ENCODE results near the gene CYB561. TPM values are rescaled to one million over a fixed set of nuclear protein-coding genes. Genes with fewer than 3 reads are reported as not detected.

CYB561 gene
- total and polyA plus RNA-seq, 2 donors (not counting 3 experiments of a cell fraction or from before 2014, with no cell fraction given) = 34.9 to 71.1 TPM

DNA sequence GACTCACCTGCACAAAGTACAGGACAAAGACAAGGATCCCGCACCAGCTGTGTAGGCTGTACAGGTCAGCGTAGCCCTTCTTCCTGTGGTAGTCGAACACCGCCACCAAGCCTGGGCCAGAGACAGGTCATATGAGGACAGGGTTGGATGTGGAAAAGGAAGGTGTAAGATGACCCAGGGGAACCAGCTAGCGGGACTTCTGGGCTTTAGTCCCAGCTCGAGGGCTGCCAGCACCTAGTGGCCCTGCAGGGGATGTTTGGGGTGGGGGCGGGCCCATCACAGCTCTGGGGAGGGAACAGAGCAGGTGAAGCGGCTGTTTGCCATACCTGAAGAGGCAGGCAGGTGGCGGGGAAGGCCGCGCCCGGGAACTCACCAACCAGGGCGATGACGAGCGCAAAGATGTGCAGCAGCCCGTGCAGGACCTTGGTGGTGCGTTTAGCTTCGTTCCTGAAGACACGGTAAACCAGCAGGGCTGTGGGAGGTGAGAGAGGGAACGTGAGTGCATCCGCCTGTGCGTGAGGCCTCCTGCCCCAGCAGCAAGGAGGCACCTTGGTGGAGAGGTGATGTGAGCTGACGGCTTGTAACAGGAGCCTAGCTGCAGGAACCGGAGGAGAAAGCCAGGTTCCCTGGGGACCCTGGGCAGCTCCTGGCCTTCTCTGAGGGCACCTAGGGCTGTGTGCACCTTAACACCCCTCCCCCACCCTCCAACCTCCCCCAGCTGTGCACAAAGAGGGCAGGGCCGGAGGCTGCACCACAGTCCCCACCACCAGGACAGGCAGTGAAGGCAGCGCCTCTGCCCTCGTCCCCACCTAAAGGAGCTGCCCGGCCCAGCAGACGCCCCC lies 10.2 kb downstream of the CYB561 start:
- no peak overlapping the region for H3K27ac ChIP-seq (ENCODE audit: insufficient read depth, low read depth, low read length)
- H4K20me1 ChIP-seq (replicated peaks; ENCODE audit: control insufficient read depth, extremely low read depth, insufficient read depth, low read length) = no peaks in the 10 kb centered on the region
- no peaks in the 10 kb centered on the region for H3K79me2 ChIP-seq (ENCODE audit: control insufficient read depth, insufficient read depth, low read length)
- H3K9me1 ChIP-seq (replicated peaks; ENCODE audit: control insufficient read depth, extremely low read depth, insufficient read depth, low read length) = no peaks in the 10 kb centered on the region
- intact Hi-C loops (cut with micrococcal nuclease) = no loop called here
- DNase-seq (ENCODE audit: low read depth, low spot score) (no peak), FAIRE-seq (no peak)
- H3K27me3 ChIP-seq (ENCODE audit: control insufficient read depth in 2 of 2, insufficient read depth in 2 of 2, low read length in 2 of 2) = no peaks in the 10 kb centered on the region
- no peak overlapping the region for H3K4me3 ChIP-seq (replicated peaks in 1 of 3; ENCODE audit: insufficient read depth in 1 of 3, low read depth in 1 of 3, low read length in 3 of 3)
- no peak overlapping the region for H3K9ac ChIP-seq (replicated peaks; ENCODE audit: extremely low read depth, insufficient read depth, low read length)
- no TSS peak for BruUV-seq (replicated peaks)
- H3K4me1 ChIP-seq (ENCODE audit: control insufficient read depth, extremely low read depth, insufficient read depth, low read length) = peaks cover 35% of the 10 kb centered on the region
- POLR2A ChIA-PET = interaction anchor here (0.6 to 1.1 kb wide), 3 partner anchors 34 to 45 kb away, joined by 3 read pairs; no protein-coding TSS in a partner anchor
- TF ChIP-seq JUN (IDR thresholded peaks at IDR 0.05; ENCODE audit: borderline replicate concordance, insufficient read depth, insufficient read length, low read depth) = no peak
- TF ChIP-seq FOS (IDR thresholded peaks at IDR 0.05; ENCODE audit: borderline replicate concordance, insufficient read depth, low read length) = no peak
- peaks cover 0 to 4% of the 10 kb centered on the region in 2 experiments for H3K36me3 ChIP-seq (ENCODE audit: control insufficient read depth in 2 of 2, extremely low read depth in 1 of 2, insufficient read depth in 2 of 2, low read length in 2 of 2)
- dilution Hi-C loops (cut with MboI; ENCODE audit: extremely low pct_ligation_motif_present, low sequenced_read_pairs) = no loop called here
- H3K9me3 ChIP-seq (replicated peaks; ENCODE audit: control insufficient read depth, insufficient read depth, low read length) = no peaks in the 10 kb centered on the region
- CTCF ChIA-PET = interaction anchor here (1.0 to 15.0 kb wide), 11 partner anchors 8 to 353 kb away, joined by 3 to 540 read pairs (median 8); partner anchors contain the start of genes ACE and CYB561
- no peak overlapping the region for H2AFZ ChIP-seq (ENCODE audit: low read depth, low read length)
- no peak overlapping the region for H3K4me2 ChIP-seq (ENCODE audit: insufficient read depth, low read length)

DNA sequence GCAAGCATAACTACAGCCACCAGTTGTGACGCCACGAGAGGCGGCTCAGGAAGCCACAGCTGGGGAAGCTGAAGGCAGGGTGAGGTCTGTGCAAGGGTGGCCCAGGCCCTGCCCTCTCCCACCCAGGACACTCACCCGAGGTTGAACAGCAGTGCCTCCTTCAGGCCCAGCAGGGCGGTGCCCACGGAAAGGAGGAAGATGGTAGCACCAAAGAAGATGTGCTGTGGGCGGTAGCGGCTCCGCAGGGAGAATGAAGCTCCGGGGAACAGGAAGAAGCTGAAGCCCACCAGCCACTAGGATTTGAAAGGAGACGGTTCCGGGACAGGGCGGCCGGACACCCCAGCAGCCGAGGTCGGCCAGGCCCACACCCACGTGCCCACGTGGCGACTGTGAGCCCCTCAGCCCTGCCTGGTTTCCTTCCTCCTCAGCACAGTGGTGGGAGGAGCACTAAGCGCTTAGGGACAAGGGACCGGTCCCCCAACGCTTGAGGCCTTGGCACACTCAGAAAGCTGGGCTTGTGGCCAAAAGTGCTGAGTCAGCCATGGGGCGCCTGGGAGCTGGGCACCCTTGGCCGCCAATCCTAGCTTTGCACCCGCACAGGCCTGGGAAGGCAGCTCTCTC lies 11.0 kb downstream of the CYB561 start:
- Histone ChIP-seq H3K9ac (replicated peaks; ENCODE audit: extremely low read depth, insufficient read depth, low read length) (no peak overlapping the region), H4K20me1 (replicated peaks; ENCODE audit: control insufficient read depth, extremely low read depth, insufficient read depth, low read length) (no peaks in the 10 kb centered on the region), H3K4me2 (ENCODE audit: insufficient read depth, low read length) (no peak overlapping the region), H3K4me3 (replicated peaks in 1 of 3; ENCODE audit: insufficient read depth in 1 of 3, low read depth in 1 of 3, low read length in 3 of 3) (no peak overlapping the region), H3K4me1 (ENCODE audit: control insufficient read depth, extremely low read depth, insufficient read depth, low read length) (peaks cover 35% of the 10 kb centered on the region), H3K36me3 (ENCODE audit: control insufficient read depth in 2 of 2, extremely low read depth in 1 of 2, insufficient read depth in 2 of 2, low read length in 2 of 2) (peaks cover 0 to 4% of the 10 kb centered on the region in 2 experiments), H2AFZ (ENCODE audit: low read depth, low read length) (no peak overlapping the region), H3K79me2 (ENCODE audit: control insufficient read depth, insufficient read depth, low read length) (no peaks in the 10 kb centered on the region), H3K27ac (ENCODE audit: insufficient read depth, low read depth, low read length) (no peak overlapping the region), H3K9me3 (replicated peaks; ENCODE audit: control insufficient read depth, insufficient read depth, low read length) (no peaks in the 10 kb centered on the region), H3K27me3 (ENCODE audit: control insufficient read depth in 2 of 2, insufficient read depth in 2 of 2, low read length in 2 of 2) (no peaks in the 10 kb centered on the region), H3K9me1 (replicated peaks; ENCODE audit: control insufficient read depth, extremely low read depth, insufficient read depth, low read length) (no peaks in the 10 kb centered on the region)
- no TSS peak for BruUV-seq (replicated peaks)
- intact Hi-C loops (cut with micrococcal nuclease) (no loop called here), dilution Hi-C loops (cut with MboI; ENCODE audit: extremely low pct_ligation_motif_present, low sequenced_read_pairs) (no loop called here)
- POLR2A ChIA-PET = interaction anchor here (0.8 kb wide), 1 partner anchor 43 kb away, joined by 3 read pairs; no protein-coding TSS in a partner anchor
- TF ChIP-seq, protein P1, sequence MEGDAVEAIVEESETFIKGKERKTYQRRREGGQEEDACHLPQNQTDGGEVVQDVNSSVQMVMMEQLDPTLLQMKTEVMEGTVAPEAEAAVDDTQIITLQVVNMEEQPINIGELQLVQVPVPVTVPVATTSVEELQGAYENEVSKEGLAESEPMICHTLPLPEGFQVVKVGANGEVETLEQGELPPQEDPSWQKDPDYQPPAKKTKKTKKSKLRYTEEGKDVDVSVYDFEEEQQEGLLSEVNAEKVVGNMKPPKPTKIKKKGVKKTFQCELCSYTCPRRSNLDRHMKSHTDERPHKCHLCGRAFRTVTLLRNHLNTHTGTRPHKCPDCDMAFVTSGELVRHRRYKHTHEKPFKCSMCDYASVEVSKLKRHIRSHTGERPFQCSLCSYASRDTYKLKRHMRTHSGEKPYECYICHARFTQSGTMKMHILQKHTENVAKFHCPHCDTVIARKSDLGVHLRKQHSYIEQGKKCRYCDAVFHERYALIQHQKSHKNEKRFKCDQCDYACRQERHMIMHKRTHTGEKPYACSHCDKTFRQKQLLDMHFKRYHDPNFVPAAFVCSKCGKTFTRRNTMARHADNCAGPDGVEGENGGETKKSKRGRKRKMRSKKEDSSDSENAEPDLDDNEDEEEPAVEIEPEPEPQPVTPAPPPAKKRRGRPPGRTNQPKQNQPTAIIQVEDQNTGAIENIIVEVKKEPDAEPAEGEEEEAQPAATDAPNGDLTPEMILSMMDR (IDR thresholded peaks at IDR 0.05; ENCODE audit: extremely low read depth in 1 of 2, insufficient read depth in 1 of 2, low read depth in 1 of 2, low read length in 2 of 2) = peak; percentile 23 to 27
- no peak for TF ChIP-seq EZH2 (IDR thresholded peaks at IDR 0.05; ENCODE audit: borderline replicate concordance, low read depth, low read length, severe bottlenecking)
- TF ChIP-seq POLR2A (IDR thresholded peaks at IDR 0.05; ENCODE audit: low read depth, low read length) = no peak
- TF ChIP-seq FOS (IDR thresholded peaks at IDR 0.05; ENCODE audit: borderline replicate concordance, insufficient read depth, low read length) = no peak
- TF ChIP-seq MYC (IDR thresholded peaks at IDR 0.05; ENCODE audit: low read depth, low read length) = no peak
- TF ChIP-seq POLR2AphosphoS5 (IDR thresholded peaks at IDR 0.05; ENCODE audit: insufficient read depth, low read depth, low read length) = no peak
- CTCF ChIA-PET = interaction anchor here (0.9 to 15.0 kb wide), 10 partner anchors 9 to 352 kb away, joined by 3 to 540 read pairs (median 8); partner anchors contain the start of genes ACE, CYB561 and KCNH6
- peak; percentile 72 for FAIRE-seq
- peak; percentile 39 for DNase-seq (ENCODE audit: low read depth, low spot score)

Data from endothelial cell of umbilical vein (primary cell).